ENCODE measurements around the gene PTH1R. TPM values are rescaled to one million over a fixed set of nuclear protein-coding genes. Genes with fewer than 3 reads are reported as not detected.
A peak's percentile ranks its signal among the peaks of the same experiment; 100 is the strongest.

Gene PTH1R
- total and polyA plus RNA-seq, 2 donors (not counting 1 experiment from before 2014, with no cell fraction given): 0.67 to 4.3 TPM

DNA sequence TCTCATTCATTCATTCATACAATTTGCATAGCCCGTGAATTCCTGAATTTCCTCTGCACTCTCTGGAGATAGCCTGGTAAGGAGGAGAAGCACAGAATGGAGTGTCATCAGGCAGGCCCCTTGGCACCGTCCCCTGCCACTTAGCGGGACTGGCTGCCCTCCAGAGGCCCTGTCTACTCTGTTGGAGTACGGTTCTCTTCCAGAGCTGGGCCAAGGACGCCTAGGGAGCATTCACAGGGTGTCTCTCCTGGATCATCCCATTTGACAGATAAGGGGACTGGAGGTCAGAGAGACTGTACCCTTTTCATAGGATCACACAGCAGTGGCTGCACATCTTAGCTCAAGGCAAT lies 48.0 kb downstream of the PTH1R start:
- Histone ChIP-seq H3K79me2 (ENCODE audit: control insufficient read depth, insufficient read depth, low read length) (peaks cover 18% of the 10 kb centered on the region), H3K9ac (ENCODE audit: insufficient read depth, low read length) (no peak overlapping the region), H3K27ac (ENCODE audit: insufficient read depth, low read length) (peak overlapping the region; percentile 58), H2AFZ (ENCODE audit: low read length) (no peak overlapping the region), H3K4me1 (ENCODE audit: control insufficient read depth, extremely low read depth, insufficient read depth, low read length) (peaks cover 3% of the 10 kb centered on the region), H3K4me2 (ENCODE audit: extremely low read depth, insufficient read depth, low read length) (no peak overlapping the region), H3K9me3 (ENCODE audit: control insufficient read depth, insufficient read depth, low read depth, low read length) (no peaks in the 10 kb centered on the region), H3K4me3 (replicated peaks in 1 of 4; ENCODE audit: control extremely low read depth in 1 of 4, insufficient read depth in 1 of 4, low read depth in 3 of 4, low read length in 4 of 4) (no peak overlapping the region), H3K36me3 (ENCODE audit: control insufficient read depth, insufficient read depth, low read length) (peaks cover 31% of the 10 kb centered on the region), H3K27me3 (ENCODE audit: control insufficient read depth, insufficient read depth, low read length) (no peaks in the 10 kb centered on the region), H4K20me1 (ENCODE audit: control insufficient read depth, extremely low read depth, insufficient read depth, low read length) (no peaks in the 10 kb centered on the region)
- TF ChIP-seq EZH2 (IDR thresholded peaks at IDR 0.05; ENCODE audit: low read length, missing control alignments): no peak
- TF ChIP-seq, protein P1, sequence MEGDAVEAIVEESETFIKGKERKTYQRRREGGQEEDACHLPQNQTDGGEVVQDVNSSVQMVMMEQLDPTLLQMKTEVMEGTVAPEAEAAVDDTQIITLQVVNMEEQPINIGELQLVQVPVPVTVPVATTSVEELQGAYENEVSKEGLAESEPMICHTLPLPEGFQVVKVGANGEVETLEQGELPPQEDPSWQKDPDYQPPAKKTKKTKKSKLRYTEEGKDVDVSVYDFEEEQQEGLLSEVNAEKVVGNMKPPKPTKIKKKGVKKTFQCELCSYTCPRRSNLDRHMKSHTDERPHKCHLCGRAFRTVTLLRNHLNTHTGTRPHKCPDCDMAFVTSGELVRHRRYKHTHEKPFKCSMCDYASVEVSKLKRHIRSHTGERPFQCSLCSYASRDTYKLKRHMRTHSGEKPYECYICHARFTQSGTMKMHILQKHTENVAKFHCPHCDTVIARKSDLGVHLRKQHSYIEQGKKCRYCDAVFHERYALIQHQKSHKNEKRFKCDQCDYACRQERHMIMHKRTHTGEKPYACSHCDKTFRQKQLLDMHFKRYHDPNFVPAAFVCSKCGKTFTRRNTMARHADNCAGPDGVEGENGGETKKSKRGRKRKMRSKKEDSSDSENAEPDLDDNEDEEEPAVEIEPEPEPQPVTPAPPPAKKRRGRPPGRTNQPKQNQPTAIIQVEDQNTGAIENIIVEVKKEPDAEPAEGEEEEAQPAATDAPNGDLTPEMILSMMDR (conservative IDR thresholded peaks at IDR 0.05 in 1 of 2, IDR thresholded peaks at IDR 0.05 in 1 of 2; ENCODE audit: low read depth in 1 of 2, low read length in 2 of 2): no peak
- DNase-seq (ENCODE audit: low read depth in 2 of 2): no peak

DNA sequence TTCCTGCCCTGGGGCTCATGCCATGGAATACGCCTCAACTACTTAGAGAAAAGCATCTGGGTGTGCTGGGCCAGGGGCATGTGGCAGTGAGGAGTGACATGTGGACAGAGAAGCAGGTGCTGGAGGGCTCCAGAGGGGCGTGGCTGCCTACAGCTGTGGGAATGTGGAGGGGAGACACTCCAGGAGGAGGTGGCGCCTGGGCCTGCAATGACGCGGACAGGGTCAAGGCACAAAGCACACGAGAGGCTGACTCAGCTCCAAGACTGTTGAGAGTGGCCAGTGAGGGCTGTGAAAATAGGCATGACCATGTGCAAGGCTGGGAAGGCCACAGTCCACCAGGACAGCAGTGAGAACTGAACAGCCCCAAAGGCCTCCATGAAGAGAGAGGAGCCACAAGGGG lies 48.5 kb downstream of the PTH1R start:
- peaks cover 26% of the 10 kb centered on the region for H3K36me3 ChIP-seq (ENCODE audit: control insufficient read depth, insufficient read depth, low read length)
- H3K4me3 ChIP-seq (replicated peaks in 1 of 4; ENCODE audit: control extremely low read depth in 1 of 4, insufficient read depth in 1 of 4, low read depth in 3 of 4, low read length in 4 of 4): no peak overlapping the region
- H3K4me2 ChIP-seq (ENCODE audit: extremely low read depth, insufficient read depth, low read length): no peak overlapping the region
- peaks cover 8% of the 10 kb centered on the region for H3K4me1 ChIP-seq (ENCODE audit: control insufficient read depth, extremely low read depth, insufficient read depth, low read length)
- no peaks in the 10 kb centered on the region for H4K20me1 ChIP-seq (ENCODE audit: control insufficient read depth, extremely low read depth, insufficient read depth, low read length)
- DNase-seq (ENCODE audit: low read depth in 2 of 2): peak; percentile 79
- H3K9ac ChIP-seq (ENCODE audit: insufficient read depth, low read length): peak overlapping the region; percentile 8
- H3K9me3 ChIP-seq (ENCODE audit: control insufficient read depth, insufficient read depth, low read depth, low read length): no peaks in the 10 kb centered on the region
- peak overlapping the region; percentile 77 for H3K27ac ChIP-seq (ENCODE audit: insufficient read depth, low read length)
- H2AFZ ChIP-seq (ENCODE audit: low read length): no peak overlapping the region
- peaks cover 22% of the 10 kb centered on the region for H3K79me2 ChIP-seq (ENCODE audit: control insufficient read depth, insufficient read depth, low read length)
- H3K27me3 ChIP-seq (ENCODE audit: control insufficient read depth, insufficient read depth, low read length): no peaks in the 10 kb centered on the region
- TF ChIP-seq, protein P1 (conservative IDR thresholded peaks at IDR 0.05 in 1 of 2, IDR thresholded peaks at IDR 0.05 in 1 of 2; ENCODE audit: low read depth in 1 of 2, low read length in 2 of 2): no peak
- TF ChIP-seq EZH2 (IDR thresholded peaks at IDR 0.05; ENCODE audit: low read length, missing control alignments): no peak

DNA sequence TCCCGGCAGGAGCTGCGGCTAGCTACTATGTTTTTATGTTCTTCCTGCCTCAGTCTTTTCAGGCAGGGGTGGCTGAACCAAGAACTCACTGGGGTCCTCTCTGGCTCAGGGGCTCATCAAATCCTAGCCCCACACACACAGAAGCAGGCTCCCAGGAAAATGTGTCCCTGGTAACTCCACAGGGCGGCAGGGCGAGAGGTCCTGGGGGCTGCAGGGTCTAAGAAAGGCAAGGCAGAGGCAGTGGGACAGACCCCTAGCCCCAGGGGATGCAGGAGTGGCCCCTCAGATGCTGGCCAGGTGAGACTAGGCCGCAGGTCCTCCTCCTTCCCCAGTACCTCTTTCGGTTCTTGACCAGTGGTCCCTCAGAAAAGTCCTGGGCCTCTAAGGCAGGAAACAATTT lies 48.9 kb downstream of the PTH1R start:
- Histone ChIP-seq H3K4me2 (ENCODE audit: extremely low read depth, insufficient read depth, low read length) (no peak overlapping the region), H3K36me3 (ENCODE audit: control insufficient read depth, insufficient read depth, low read length) (peaks cover 22% of the 10 kb centered on the region), H2AFZ (ENCODE audit: low read length) (no peak overlapping the region), H3K27me3 (ENCODE audit: control insufficient read depth, insufficient read depth, low read length) (no peaks in the 10 kb centered on the region), H3K9me3 (ENCODE audit: control insufficient read depth, insufficient read depth, low read depth, low read length) (no peaks in the 10 kb centered on the region), H3K79me2 (ENCODE audit: control insufficient read depth, insufficient read depth, low read length) (peaks cover 26% of the 10 kb centered on the region), H4K20me1 (ENCODE audit: control insufficient read depth, extremely low read depth, insufficient read depth, low read length) (no peaks in the 10 kb centered on the region), H3K4me3 (replicated peaks in 1 of 4; ENCODE audit: control extremely low read depth in 1 of 4, insufficient read depth in 1 of 4, low read depth in 3 of 4, low read length in 4 of 4) (no peak overlapping the region), H3K27ac (ENCODE audit: insufficient read depth, low read length) (peak overlapping the region; percentile 77), H3K9ac (ENCODE audit: insufficient read depth, low read length) (peak overlapping the region; percentile 8), H3K4me1 (ENCODE audit: control insufficient read depth, extremely low read depth, insufficient read depth, low read length) (peaks cover 12% of the 10 kb centered on the region)
- no peak for TF ChIP-seq EZH2 (IDR thresholded peaks at IDR 0.05; ENCODE audit: low read length, missing control alignments)
- TF ChIP-seq, protein P1 (conservative IDR thresholded peaks at IDR 0.05 in 1 of 2, IDR thresholded peaks at IDR 0.05 in 1 of 2; ENCODE audit: low read depth in 1 of 2, low read length in 2 of 2): no peak
- DNase-seq (ENCODE audit: low read depth in 2 of 2): no peak
